GM21723 (cell line): ENCODE results near the gene DFFA.
A peak's percentile ranks its signal among the peaks of the same experiment; 100 is the strongest.
"Not testable (repeated sequence)": the region's sequence is repeated elsewhere in the genome, so short reads cannot be mapped to it uniquely, and the experiment has no call there.

ENCODE experiments used
- ATAC-seq: cut with Tn5 transposase; IDR thresholded peaks from one replicate; pipeline ENCODE4 v1.9.1; 2021; ENCODE audit warnings: mild to moderate bottlenecking, moderate library complexity; ENCODE audit not compliant: unreplicated experiment

Gene DFFA

GRCh38 chr1:10431070-10431730 is 41.1 kb downstream of the DFFA start:
- ATAC-seq: no peak

GRCh38 chr1:10430216-10431069 is 41.9 kb downstream of the DFFA start, which contains the start of gene CENPS:
CENPS (plus strand) TSS chr1:10430433; CDS start chr1:10430518, 85 bp downstream.
- ATAC-seq: peak; percentile 74

GRCh38 chr1:10429868-10430215 is 42.5 kb downstream of the DFFA start:
- peak; percentile 8 for ATAC-seq

- ATAC-seq: no peak
Observed at GRCh38 chr1:10428984-10429383, 43.3 kb downstream of the DFFA start.

GRCh38 chr1:10426535-10426848 is 45.8 kb downstream of the DFFA start:
- not testable (repeated sequence) for ATAC-seq

- ATAC-seq: not testable (repeated sequence)
Observed at GRCh38 chr1:10425826-10426534, 46.3 kb downstream of the DFFA start.

- ATAC-seq: no peak
Observed at GRCh38 chr1:10424651-10425050, 47.7 kb downstream of the DFFA start.

- no peak for ATAC-seq
Observed at GRCh38 chr1:10424034-10424433, 48.3 kb downstream of the DFFA start.

- ATAC-seq: no peak
Observed at GRCh38 chr1:10421637-10422036, 50.7 kb downstream of the DFFA start.

- no peak for ATAC-seq
Observed at GRCh38 chr1:10419351-10419750, 53.0 kb downstream of the DFFA start.

- not testable (repeated sequence) for ATAC-seq
Observed at GRCh38 chr1:10418741-10419140, 53.6 kb downstream of the DFFA start.

- ATAC-seq: not testable (repeated sequence)
Observed at GRCh38 chr1:10415967-10416366, 56.4 kb downstream of the DFFA start.

GRCh38 chr1:10415211-10415930 is 57.0 kb downstream of the DFFA start:
- no peak for ATAC-seq

- no peak for ATAC-seq
Observed at GRCh38 chr1:10407201-10407600, 65.1 kb downstream of the DFFA start.
